Measurements from ENCODE around the gene UBA5.

- TF ChIP-seq ZFP3 (CRISPR knock-in tag; IDR thresholded peaks at IDR 0.05), result no peak
- TF ChIP-seq ZC3H10 (CRISPR knock-in tag; IDR thresholded peaks at IDR 0.05), result no peak
- no peak for TF ChIP-seq RARB (CRISPR knock-in tag; IDR thresholded peaks at IDR 0.05)
- no peak for TF ChIP-seq ZFP30 (CRISPR knock-in tag; IDR thresholded peaks at IDR 0.05)
- TF ChIP-seq PATZ1 (CRISPR knock-in tag; IDR thresholded peaks at IDR 0.05; ENCODE audit: borderline replicate concordance), result no peak
- TF ChIP-seq, protein P1, sequence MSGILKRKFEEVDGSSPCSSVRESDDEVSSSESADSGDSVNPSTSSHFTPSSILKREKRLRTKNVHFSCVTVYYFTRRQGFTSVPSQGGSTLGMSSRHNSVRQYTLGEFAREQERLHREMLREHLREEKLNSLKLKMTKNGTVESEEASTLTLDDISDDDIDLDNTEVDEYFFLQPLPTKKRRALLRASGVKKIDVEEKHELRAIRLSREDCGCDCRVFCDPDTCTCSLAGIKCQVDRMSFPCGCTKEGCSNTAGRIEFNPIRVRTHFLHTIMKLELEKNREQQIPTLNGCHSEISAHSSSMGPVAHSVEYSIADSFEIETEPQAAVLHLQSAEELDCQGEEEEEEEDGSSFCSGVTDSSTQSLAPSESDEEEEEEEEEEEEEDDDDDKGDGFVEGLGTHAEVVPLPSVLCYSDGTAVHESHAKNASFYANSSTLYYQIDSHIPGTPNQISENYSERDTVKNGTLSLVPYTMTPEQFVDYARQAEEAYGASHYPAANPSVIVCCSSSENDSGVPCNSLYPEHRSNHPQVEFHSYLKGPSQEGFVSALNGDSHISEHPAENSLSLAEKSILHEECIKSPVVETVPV (CRISPR knock-in tag; IDR thresholded peaks at IDR 0.05), result no peak
- TF ChIP-seq ARNTL (CRISPR knock-in tag; IDR thresholded peaks at IDR 0.05; ENCODE audit: borderline replicate concordance, low read depth), result no peak
- TF ChIP-seq, protein P2, sequence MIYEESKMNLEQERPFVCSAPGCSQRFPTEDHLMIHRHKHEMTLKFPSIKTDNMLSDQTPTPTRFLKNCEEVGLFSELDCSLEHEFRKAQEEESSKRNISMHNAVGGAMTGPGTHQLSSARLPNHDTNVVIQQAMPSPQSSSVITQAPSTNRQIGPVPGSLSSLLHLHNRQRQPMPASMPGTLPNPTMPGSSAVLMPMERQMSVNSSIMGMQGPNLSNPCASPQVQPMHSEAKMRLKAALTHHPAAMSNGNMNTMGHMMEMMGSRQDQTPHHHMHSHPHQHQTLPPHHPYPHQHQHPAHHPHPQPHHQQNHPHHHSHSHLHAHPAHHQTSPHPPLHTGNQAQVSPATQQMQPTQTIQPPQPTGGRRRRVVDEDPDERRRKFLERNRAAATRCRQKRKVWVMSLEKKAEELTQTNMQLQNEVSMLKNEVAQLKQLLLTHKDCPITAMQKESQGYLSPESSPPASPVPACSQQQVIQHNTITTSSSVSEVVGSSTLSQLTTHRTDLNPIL (CRISPR knock-in tag; IDR thresholded peaks at IDR 0.05; ENCODE audit: low read depth), result no peak
- no peak for TF ChIP-seq ESRRG (CRISPR knock-in tag; IDR thresholded peaks at IDR 0.05)
- TF ChIP-seq BACH2 (CRISPR knock-in tag; IDR thresholded peaks at IDR 0.05; ENCODE audit: borderline replicate concordance), result no peak
- TF ChIP-seq POU6F1 (CRISPR knock-in tag; IDR thresholded peaks at IDR 0.05; ENCODE audit: borderline replicate concordance, low read depth), result no peak
- no peak for TF ChIP-seq GLIS3 (CRISPR knock-in tag; IDR thresholded peaks at IDR 0.05)
- TF ChIP-seq, protein P3, sequence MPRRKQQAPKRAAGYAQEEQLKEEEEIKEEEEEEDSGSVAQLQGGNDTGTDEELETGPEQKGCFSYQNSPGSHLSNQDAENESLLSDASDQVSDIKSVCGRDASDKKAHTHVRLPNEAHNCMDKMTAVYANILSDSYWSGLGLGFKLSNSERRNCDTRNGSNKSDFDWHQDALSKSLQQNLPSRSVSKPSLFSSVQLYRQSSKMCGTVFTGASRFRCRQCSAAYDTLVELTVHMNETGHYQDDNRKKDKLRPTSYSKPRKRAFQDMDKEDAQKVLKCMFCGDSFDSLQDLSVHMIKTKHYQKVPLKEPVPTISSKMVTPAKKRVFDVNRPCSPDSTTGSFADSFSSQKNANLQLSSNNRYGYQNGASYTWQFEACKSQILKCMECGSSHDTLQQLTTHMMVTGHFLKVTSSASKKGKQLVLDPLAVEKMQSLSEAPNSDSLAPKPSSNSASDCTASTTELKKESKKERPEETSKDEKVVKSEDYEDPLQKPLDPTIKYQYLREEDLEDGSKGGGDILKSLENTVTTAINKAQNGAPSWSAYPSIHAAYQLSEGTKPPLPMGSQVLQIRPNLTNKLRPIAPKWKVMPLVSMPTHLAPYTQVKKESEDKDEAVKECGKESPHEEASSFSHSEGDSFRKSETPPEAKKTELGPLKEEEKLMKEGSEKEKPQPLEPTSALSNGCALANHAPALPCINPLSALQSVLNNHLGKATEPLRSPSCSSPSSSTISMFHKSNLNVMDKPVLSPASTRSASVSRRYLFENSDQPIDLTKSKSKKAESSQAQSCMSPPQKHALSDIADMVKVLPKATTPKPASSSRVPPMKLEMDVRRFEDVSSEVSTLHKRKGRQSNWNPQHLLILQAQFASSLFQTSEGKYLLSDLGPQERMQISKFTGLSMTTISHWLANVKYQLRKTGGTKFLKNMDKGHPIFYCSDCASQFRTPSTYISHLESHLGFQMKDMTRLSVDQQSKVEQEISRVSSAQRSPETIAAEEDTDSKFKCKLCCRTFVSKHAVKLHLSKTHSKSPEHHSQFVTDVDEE (CRISPR knock-in tag; IDR thresholded peaks at IDR 0.05), result no peak
- peak; percentile 27; the same call in 1 of the 2 replicates for TF ChIP-seq TCF4 (CRISPR knock-in tag; IDR thresholded peaks at IDR 0.05; ENCODE audit: borderline replicate concordance)
Measured at GRCh38 chr3:132616780-132617179, 43.3 kb upstream of the UBA5 start.

Data from SK-N-SH treated with all-trans-retinoic acid at 6 μM for 48 hours (cell line).